IMR-90 (cell line): ENCODE measurements around the gene MICAL2. TPM values are rescaled to one million over a fixed set of nuclear protein-coding genes. Genes with fewer than 3 reads are reported as not detected.

ENCODE experiments used
- ATAC-seq: fragments of 200-7000 bp; cut with Tn5 transposase; 2 replicates; pipeline ENCODE4 v1.9.1; 2020; ENCODE audit warnings: low read depth, mild to moderate bottlenecking, moderate library complexity
- BruUV-seq: library from RNA; stranded (reverse); fragments of 400-500 nt; replicated peaks from 2 replicates; lab custom pipeline; 2021; lab: Mats Ljungman, UMichigan
- CTCF ChIA-PET: fragments of 300-600 bp; formaldehyde crosslinking; extraction: SDS; loops from one replicate; lab custom pipeline; 2021; ENCODE audit warnings: antibody characterized with exemption; lab: Yijun Ruan, JAX
- POLR2A ChIA-PET: fragments of 300-600 bp; sonication (Branson Sonifier 250); formaldehyde crosslinking; loops from one replicate; lab custom pipeline; 2022; ENCODE audit warnings: antibody characterized with exemption; ENCODE audit not compliant: unreplicated experiment; lab: Charles Lee
- DNase-seq: peaks from one replicate; pipeline ENCODE4 v3.0.0; 2013
- H2AFZ ChIP-seq: replicated peaks from 2 replicates; pipeline ENCODE3; 2013; ENCODE audit warnings: low read length, mild to moderate bottlenecking; ENCODE audit not compliant: poor library complexity
- H2AK5ac ChIP-seq: 2 replicates; pipeline ENCODE4 v1.6.1; 2013; ENCODE audit warnings: low read depth, low read length, inconsistent platforms
- H2AK9ac ChIP-seq: replicated peaks from 2 replicates; pipeline ENCODE3; 2013; ENCODE audit warnings: mild to moderate bottlenecking, low read depth, low read length, moderate library complexity; ENCODE audit not compliant: poor library complexity
- H2BK120ac ChIP-seq: 2 replicates; pipeline ENCODE4 v1.6.1; 2013; ENCODE audit warnings: low read depth, low read length, inconsistent platforms
- H2BK15ac ChIP-seq: 3 replicates; pipeline ENCODE4 v1.6.1; 2013; ENCODE audit warnings: low read depth, low read length, inconsistent platforms
- H2BK20ac ChIP-seq: 2 replicates; pipeline ENCODE4 v1.6.1; 2013; ENCODE audit warnings: low read depth, mild to moderate bottlenecking, inconsistent platforms, low read length, moderate library complexity
- H2BK5ac ChIP-seq: 2 replicates; pipeline ENCODE4 v1.6.1; 2013; ENCODE audit warnings: mild to moderate bottlenecking, low read depth, low read length, inconsistent platforms; ENCODE audit not compliant: poor library complexity, severe bottlenecking
- H3K14ac ChIP-seq: replicated peaks from 2 replicates; pipeline ENCODE4 v1.6.1; 2013; ENCODE audit warnings: low read depth, low read length, inconsistent platforms
- H3K18ac ChIP-seq: 2 replicates; pipeline ENCODE4 v1.6.1; 2013; ENCODE audit warnings: low read depth, low read length, control low read depth
- H3K23ac ChIP-seq: 2 replicates; pipeline ENCODE4 v1.6.1; 2013; ENCODE audit warnings: low read depth, low read length, inconsistent platforms
- H3K27ac ChIP-seq: 2 replicates; pipeline ENCODE4 v1.5.1; 2013; ENCODE audit warnings: mild to moderate bottlenecking, control low read depth, low read length; ENCODE audit not compliant: insufficient read depth
- H3K27me3 ChIP-seq: 2 replicates; pipeline ENCODE4 v1.6.1; 2013; ENCODE audit warnings: low read length; ENCODE audit not compliant: control insufficient read depth, insufficient read depth
- H3K36me3 ChIP-seq: 2 replicates; pipeline ENCODE4 v1.6.1; 2013; ENCODE audit warnings: low read length, mixed read lengths; ENCODE audit not compliant: control insufficient read depth, insufficient read depth
- H3K4ac ChIP-seq: 2 replicates; pipeline ENCODE4 v1.6.1; 2013; ENCODE audit warnings: low read depth, low read length, inconsistent platforms
- H3K4me1 ChIP-seq: 2 replicates; pipeline ENCODE4 v1.6.1; 2013; ENCODE audit warnings: low read length, mixed read lengths; ENCODE audit not compliant: control insufficient read depth, insufficient read depth
- H3K4me2 ChIP-seq: 2 replicates; pipeline ENCODE4 v1.6.1; 2013; ENCODE audit warnings: low read depth, mild to moderate bottlenecking, control low read depth, low read length, moderate library complexity
- H3K4me3 ChIP-seq: 2 replicates; pipeline ENCODE4 v1.5.1; 2013; ENCODE audit warnings: low read depth, mild to moderate bottlenecking, control low read depth, low read length, moderate library complexity; ENCODE audit not compliant: insufficient read depth
- H3K56ac ChIP-seq: 2 replicates; pipeline ENCODE4 v1.6.1; 2013; ENCODE audit warnings: low read length, inconsistent platforms; ENCODE audit not compliant: insufficient read depth; ENCODE audit errors: extremely low read depth
- H3K79me1 ChIP-seq, 2 experiments: 2 replicates each; pipeline ENCODE4 v1.6.1; 2013; ENCODE audit warnings: low read length in 2 of 2, inconsistent platforms in 1 of 2, low read depth in 1 of 2
- H3K9ac ChIP-seq: 2 replicates; pipeline ENCODE4 v1.6.1; 2013; ENCODE audit warnings: low read depth, low read length, control low read depth
- H3K9me1 ChIP-seq: 2 replicates; pipeline ENCODE4 v1.6.1; 2013; ENCODE audit warnings: low read length, inconsistent platforms; ENCODE audit not compliant: insufficient read depth
- H3K9me3 ChIP-seq: 2 replicates; pipeline ENCODE4 v1.6.1; 2013; ENCODE audit warnings: low read length; ENCODE audit not compliant: control insufficient read depth, insufficient read depth
- H4K20me1 ChIP-seq: 2 replicates; pipeline ENCODE4 v1.6.1; 2013; ENCODE audit warnings: low read length, inconsistent platforms; ENCODE audit not compliant: insufficient read depth
- H4K5ac ChIP-seq: 2 replicates; pipeline ENCODE4 v1.6.1; 2013; ENCODE audit warnings: mild to moderate bottlenecking, low read depth, low read length, control low read depth
- H4K8ac ChIP-seq, 2 experiments: 2 replicates each; pipeline ENCODE4 v1.6.1; 2013; ENCODE audit warnings: low read depth in 2 of 2, low read length in 2 of 2, control low read depth in 1 of 2, inconsistent platforms in 1 of 2
- H4K91ac ChIP-seq: 2 replicates; pipeline ENCODE4 v1.6.1; 2013; ENCODE audit warnings: low read depth, low read length, inconsistent platforms; ENCODE audit not compliant: insufficient read depth
- BHLHE40 ChIP-seq: fragments of 150-350 bp; IDR thresholded peaks from 2 replicates; pipeline ENCODE4 v1.6.1; 2016; ENCODE audit warnings: mild to moderate bottlenecking, low read depth, low read length
- CEBPB ChIP-seq: IDR thresholded peaks from 2 replicates; pipeline ENCODE4 v1.6.1; 2012; ENCODE audit warnings: low read depth, low read length, improper control_type of control experiment
- CHD1 ChIP-seq: IDR thresholded peaks from 2 replicates; pipeline ENCODE4 v1.6.1; 2012; ENCODE audit warnings: low read depth, low read length, improper control_type of control experiment
- ELK1 ChIP-seq: fragments of 150-350 bp; IDR thresholded peaks from 2 replicates; pipeline ENCODE4 v1.6.1; 2016; ENCODE audit warnings: low read depth, mild to moderate bottlenecking, low read length, moderate library complexity, borderline replicate concordance
- FOS ChIP-seq: fragments of 150-350 bp; IDR thresholded peaks from 2 replicates; pipeline ENCODE4 v1.6.1; 2016; ENCODE audit warnings: low read depth, low read length
- MAFK ChIP-seq: IDR thresholded peaks from 2 replicates; pipeline ENCODE4 v1.6.1; 2012; ENCODE audit warnings: low read depth, low read length, improper control_type of control experiment
- MAZ ChIP-seq: IDR thresholded peaks from 2 replicates; pipeline ENCODE4 v1.6.1; 2012; ENCODE audit warnings: low read depth, mild to moderate bottlenecking, low read length, improper control_type of control experiment, moderate library complexity, borderline replicate concordance
- MXI1 ChIP-seq: IDR thresholded peaks from 2 replicates; pipeline ENCODE4 v1.6.1; 2012; ENCODE audit warnings: low read depth, mild to moderate bottlenecking, low read length, moderate library complexity, borderline replicate concordance
- NFE2L2 ChIP-seq: fragments of 150-350 bp; IDR thresholded peaks from 2 replicates; pipeline ENCODE4 v1.6.1; 2016; ENCODE audit warnings: low read depth, mild to moderate bottlenecking, low read length
- POLR2A ChIP-seq: IDR thresholded peaks from 2 replicates; pipeline ENCODE4 v1.6.1; 2012; ENCODE audit warnings: mild to moderate bottlenecking, low read depth, low read length
- RAD21 ChIP-seq: IDR thresholded peaks from 2 replicates; pipeline ENCODE4 v1.6.1; 2012; ENCODE audit warnings: low read length, improper control_type of control experiment
- RCOR1 ChIP-seq: IDR thresholded peaks from 2 replicates; pipeline ENCODE4 v1.6.1; 2012; ENCODE audit warnings: mild to moderate bottlenecking, low read length, improper control_type of control experiment; ENCODE audit not compliant: insufficient replicate concordance
- RFX5 ChIP-seq: IDR thresholded peaks from 2 replicates; pipeline ENCODE4 v1.8.0; 2012; ENCODE audit warnings: low read depth, mild to moderate bottlenecking, low read length, moderate library complexity
- SMC3 ChIP-seq: fragments of 150-350 bp; IDR thresholded peaks from 2 replicates; pipeline ENCODE4 v1.6.1; 2016; ENCODE audit warnings: low read depth, mild to moderate bottlenecking, antibody characterized with exemption, low read length, moderate library complexity
- USF2 ChIP-seq: fragments of 150-350 bp; IDR thresholded peaks from 2 replicates; pipeline ENCODE4 v1.6.1; 2017; ENCODE audit warnings: mild to moderate bottlenecking, antibody characterized with exemption, low read length, low read depth
- WGBS, 2 experiments: methylation state at CpG; one replicate each; pipeline versions ENCODE4 v1.1.5 to v1.1.7; 2013; ENCODE audit warnings: missing lambda C conversion rate in 2 of 2; ENCODE audit not compliant: insufficient read length in 1 of 2; ENCODE audit errors: extremely low coverage in 2 of 2; 5-methylcytosine and 5-hydroxymethylcytosine counted together
- dilution Hi-C: fragments of 300-500 bp; cut with HindIII; formaldehyde crosslinking; loops from one replicate; pipeline ENCODE4 v1.14.3; 2018; ENCODE audit warnings: low sequenced_read_pairs; ENCODE audit not compliant: unreplicated experiment
- in situ Hi-C: fragments of 300-500 bp; cut with MboI; formaldehyde crosslinking; loops from 3 replicates; pipeline ENCODE4 v1.14.3; 2019; ENCODE audit warnings: low sequenced_read_pairs, inconsistent platforms, mixed read lengths
- intact Hi-C: fragments of 100-400 bp; cut with micrococcal nuclease; formaldehyde crosslinking; loops from 2 replicates; pipeline ENCODE4 v1.10.0; 2022
- polyA plus RNA-seq, 3 experiments: library from polyadenylated mRNA; depleted of rRNA; stranded (reverse); fragments of >200 nt; gene quantifications; 2 replicates each; pipeline ENCODE4 v1.2.3, GENCODE V29; 2012; ENCODE audit warnings: low replicate concordance in 1 of 3
- total RNA-seq: library from RNA; depleted of rRNA; stranded (reverse); fragments of >200 nt; gene quantifications from 2 replicates; pipeline ENCODE4 v1.2.3, GENCODE V29; 2012

Gene MICAL2
- total and polyA plus RNA-seq, 2 of the 4 experiments (the other 2 are of a cell fraction): 170 to 336 TPM

- 34% methylated on average over 5 of the region's 12 CpGs; no CpG with 5 or more reads in 1 of the 2 experiments for WGBS, 2 experiments
- H2BK15ac ChIP-seq: peak overlapping the region; percentile 68; the same call in 1 of the 3 replicates
- peak overlapping the region in 1 of 2 experiments; percentile 65; a peak in 2 of 4 replicates for H4K8ac ChIP-seq
- H3K4ac ChIP-seq: peak overlapping the region; percentile 89
- H4K91ac ChIP-seq: peak overlapping the region; percentile 81
- no TSS peak for BruUV-seq
- peak overlapping the region; percentile 58 for H3K18ac ChIP-seq
- peak overlapping the region; percentile 38 for H2AFZ ChIP-seq
- H3K23ac ChIP-seq: peak overlapping the region; percentile 88
- H3K27ac ChIP-seq: peak overlapping the region; percentile 81
- H3K9me1 ChIP-seq: peaks cover 74% of the 10 kb centered on the region
- H2BK20ac ChIP-seq: peak overlapping the region; percentile 72
- H4K5ac ChIP-seq: peak overlapping the region; percentile 38
- H3K9ac ChIP-seq: peak overlapping the region; percentile 2; the same call in 1 of the 2 replicates
- no peaks in the 10 kb centered on the region for H3K9me3 ChIP-seq
- intact Hi-C loops (loop anchor here (2.0 kb wide), 1 partner anchor 19 kb away; no protein-coding TSS in a partner anchor), in situ Hi-C loops (no loop called here), dilution Hi-C loops (no loop called here)
- ChIA-PET CTCF (interaction anchor here (1.0 kb wide), 1 partner anchor 81 kb away, joined by 3 read pairs; no protein-coding TSS in a partner anchor), POLR2A (no interaction called here)
- H3K79me1 ChIP-seq: peaks cover 34 to 97% of the 10 kb centered on the region in 2 experiments
- ATAC-seq (peak; percentile 74), DNase-seq (peak; percentile 94)
- H3K4me1 ChIP-seq: peaks cover 57% of the 10 kb centered on the region
- peak overlapping the region; percentile 88 for H2BK120ac ChIP-seq
- no peak overlapping the region for H3K4me3 ChIP-seq
- H3K56ac ChIP-seq: peak overlapping the region; percentile 39; the same call in 1 of the 2 replicates
- peak overlapping the region; percentile 73 for H3K14ac ChIP-seq
- peaks cover 11% of the 10 kb centered on the region for H3K36me3 ChIP-seq
- H3K27me3 ChIP-seq: no peaks in the 10 kb centered on the region
- H2BK5ac ChIP-seq: peak overlapping the region; percentile 85
- peak overlapping the region; percentile 90 for H2AK9ac ChIP-seq
- H2AK5ac ChIP-seq: peak overlapping the region; percentile 83
- peaks cover 75% of the 10 kb centered on the region for H4K20me1 ChIP-seq
- H3K4me2 ChIP-seq: peak overlapping the region; percentile 23; the same call in 1 of the 2 replicates
- TF ChIP-seq RFX5 (no peak), ELK1 (no peak), RAD21 (peak; percentile 32), CHD1 (no peak; the same call in 1 of the 2 replicates), USF2 (peak; percentile 75), FOS (peak; percentile 64), BHLHE40 (0 out of 2 replicates have a peak, but pooled peaks have one; percentile 20), NFE2L2 (no peak), POLR2A (no peak; the same call in 1 of the 2 replicates), MAZ (peak; percentile 67), MXI1 (0 out of 2 replicates have a peak, but pooled peaks have one; percentile 40), CEBPB (no peak), RCOR1 (peak; percentile 65), MAFK (no peak), SMC3 (peak; percentile 21)
Observed at GRCh38 chr11:12139144-12139881, 28.9 kb downstream of the MICAL2 start.
